ENCODE results near the gene PRR23E.

The PRR23E gene

GRCh38 chr3:127210654-127210943, 17.7 kb downstream of the PRR23E start:
- no peak for DNase-seq

GRCh38 chr3:127211118-127212060, 18.5 kb downstream of the PRR23E start:
- DNase-seq, result no peak

- DNase-seq, result no peak
These were observed 19.3 kb downstream of the PRR23E start for GRCh38 chr3:127212231-127212630.

GRCh38 chr3:127212711-127213110, 19.8 kb downstream of the PRR23E start:
- DNase-seq, result no peak

GRCh38 chr3:127213381-127213918, 20.5 kb downstream of the PRR23E start:
- DNase-seq, result no peak

GRCh38 chr3:127214975-127215374, 22.0 kb downstream of the PRR23E start:
- no peak for DNase-seq

GRCh38 chr3:127215714-127216414, 22.9 kb downstream of the PRR23E start:
- no peak for DNase-seq

- no peak for DNase-seq
These were observed 23.7 kb downstream of the PRR23E start for GRCh38 chr3:127216415-127217261.

GRCh38 chr3:127217596-127218453, 24.9 kb downstream of the PRR23E start:
- no peak for DNase-seq

GRCh38 chr3:127218454-127218922, 25.6 kb downstream of the PRR23E start:
- no peak for DNase-seq

GRCh38 chr3:127220497-127220896, 27.6 kb downstream of the PRR23E start:
- no peak for DNase-seq

- DNase-seq, result no peak
These were observed 28.1 kb downstream of the PRR23E start for GRCh38 chr3:127221037-127221436.

- no peak for DNase-seq
These were observed 28.6 kb downstream of the PRR23E start for GRCh38 chr3:127221446-127222035.

GRCh38 chr3:127222163-127222562, 29.2 kb downstream of the PRR23E start:
- no peak for DNase-seq

- DNase-seq, result no peak
These were observed 29.7 kb downstream of the PRR23E start for GRCh38 chr3:127222664-127223063.

- no peak for DNase-seq
These were observed 31.2 kb downstream of the PRR23E start for GRCh38 chr3:127224118-127224517.

- DNase-seq, result no peak
These were observed 33.5 kb downstream of the PRR23E start for GRCh38 chr3:127226457-127226856.

- DNase-seq, result no peak
These were observed 34.3 kb downstream of the PRR23E start for GRCh38 chr3:127226946-127227842.

- no peak for DNase-seq
These were observed 35.9 kb downstream of the PRR23E start for GRCh38 chr3:127228866-127229265.

GRCh38 chr3:127233371-127233770, 40.4 kb downstream of the PRR23E start:
- no peak for DNase-seq
